ENCODE results near the gene JSRP1.

Gene JSRP1

DNA sequence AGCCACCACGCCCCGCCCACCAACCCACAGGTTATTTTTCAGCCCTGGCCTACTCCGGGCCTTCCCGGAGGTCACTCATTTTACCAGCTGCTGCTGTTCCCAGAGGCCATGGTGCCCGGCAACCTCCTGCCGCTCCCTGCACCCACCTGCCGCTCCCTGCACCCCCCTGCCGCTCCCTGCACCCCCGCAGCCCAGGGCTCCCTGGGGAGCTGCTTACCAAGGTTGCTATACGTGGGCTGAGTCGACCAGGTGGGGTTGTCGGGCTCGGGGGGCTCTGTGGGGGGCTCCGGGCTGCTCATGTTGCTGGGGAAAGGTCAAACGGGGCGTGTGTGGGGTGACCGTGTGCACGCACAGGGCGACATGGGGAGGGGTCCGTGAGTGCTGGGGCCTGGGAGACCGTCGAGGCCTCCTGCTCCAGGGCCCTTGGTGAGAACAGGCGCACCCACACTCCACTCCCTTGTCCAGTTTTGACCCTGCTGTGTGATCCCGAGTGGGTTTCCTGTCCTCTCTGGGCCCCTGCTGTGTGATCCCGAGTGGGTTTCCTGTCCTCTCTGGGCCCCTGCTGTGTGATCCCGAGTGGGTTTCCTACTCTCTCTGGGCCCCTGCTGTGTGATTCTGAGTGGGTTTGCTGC, 24.5 kb upstream of the JSRP1 start:
- DNase-seq (ENCODE audit: low read depth) = no peak
- TF ChIP-seq, protein P1, sequence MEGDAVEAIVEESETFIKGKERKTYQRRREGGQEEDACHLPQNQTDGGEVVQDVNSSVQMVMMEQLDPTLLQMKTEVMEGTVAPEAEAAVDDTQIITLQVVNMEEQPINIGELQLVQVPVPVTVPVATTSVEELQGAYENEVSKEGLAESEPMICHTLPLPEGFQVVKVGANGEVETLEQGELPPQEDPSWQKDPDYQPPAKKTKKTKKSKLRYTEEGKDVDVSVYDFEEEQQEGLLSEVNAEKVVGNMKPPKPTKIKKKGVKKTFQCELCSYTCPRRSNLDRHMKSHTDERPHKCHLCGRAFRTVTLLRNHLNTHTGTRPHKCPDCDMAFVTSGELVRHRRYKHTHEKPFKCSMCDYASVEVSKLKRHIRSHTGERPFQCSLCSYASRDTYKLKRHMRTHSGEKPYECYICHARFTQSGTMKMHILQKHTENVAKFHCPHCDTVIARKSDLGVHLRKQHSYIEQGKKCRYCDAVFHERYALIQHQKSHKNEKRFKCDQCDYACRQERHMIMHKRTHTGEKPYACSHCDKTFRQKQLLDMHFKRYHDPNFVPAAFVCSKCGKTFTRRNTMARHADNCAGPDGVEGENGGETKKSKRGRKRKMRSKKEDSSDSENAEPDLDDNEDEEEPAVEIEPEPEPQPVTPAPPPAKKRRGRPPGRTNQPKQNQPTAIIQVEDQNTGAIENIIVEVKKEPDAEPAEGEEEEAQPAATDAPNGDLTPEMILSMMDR (conservative IDR thresholded peaks at IDR 0.05; ENCODE audit: low read length) = no peak
- H3K4me3 ChIP-seq (ENCODE audit: low read length) = no peak overlapping the region

GRCh38 chr19:2278459-2279158, 22.4 kb upstream of the JSRP1 start:
- H3K4me3 ChIP-seq (ENCODE audit: low read length) = no peak overlapping the region
- TF ChIP-seq, protein P1 (conservative IDR thresholded peaks at IDR 0.05; ENCODE audit: low read length) = no peak
- no peak for DNase-seq (ENCODE audit: low read depth)

- H3K4me3 ChIP-seq (ENCODE audit: low read length) = no peak overlapping the region
- TF ChIP-seq, protein P1 (conservative IDR thresholded peaks at IDR 0.05; ENCODE audit: low read length) = no peak
- no peak for DNase-seq (ENCODE audit: low read depth)
Observed at GRCh38 chr19:2277138-2277537, 20.9 kb upstream of the JSRP1 start.

- TF ChIP-seq, protein P1 (conservative IDR thresholded peaks at IDR 0.05; ENCODE audit: low read length) = no peak
Observed at GRCh38 chr19:2276429-2276986, 20.3 kb upstream of the JSRP1 start.

GRCh38 chr19:2275588-2276428, 19.6 kb upstream of the JSRP1 start:
- TF ChIP-seq, protein P1 (conservative IDR thresholded peaks at IDR 0.05; ENCODE audit: low read length) = no peak
- H3K4me3 ChIP-seq (ENCODE audit: low read length) = no peak overlapping the region
- DNase-seq (ENCODE audit: low read depth) = no peak

More at GRCh38 chr19:2276429-2276986, 20.3 kb upstream of the JSRP1 start:
- H3K4me3 ChIP-seq (ENCODE audit: low read length) = no peak overlapping the region
- no peak for DNase-seq (ENCODE audit: low read depth)

- no peak overlapping the region for H3K4me3 ChIP-seq (ENCODE audit: low read length)
- TF ChIP-seq, protein P1 (conservative IDR thresholded peaks at IDR 0.05; ENCODE audit: low read length) = peak; percentile 65
- peak; percentile 67 for DNase-seq (ENCODE audit: low read depth)
Observed at GRCh38 chr19:2274931-2275535, 18.8 kb upstream of the JSRP1 start.
